Myocyte (in vitro differentiated cells): ENCODE results near the gene SLITRK3. TPM values are rescaled to one million over a fixed set of nuclear protein-coding genes. Genes with fewer than 3 reads are reported as not detected.
"Not testable (repeated sequence)": the region's sequence is repeated elsewhere in the genome, so short reads cannot be mapped to it uniquely, and the experiment has no call there.

ENCODE experiments used
- DNase-seq: peaks from one replicate; pipeline ENCODE4 v3.0.0-alpha.2; 2012; ENCODE audit warnings: low read depth
- total RNA-seq: library from RNA; depleted of rRNA; stranded (reverse); fragments of >200 nt; gene quantifications from 2 replicates; pipeline ENCODE4 v1.2.3, GENCODE V29; 2014

Gene SLITRK3
- total RNA-seq, 1 donor from 2014 or later, result not detected

DNA sequence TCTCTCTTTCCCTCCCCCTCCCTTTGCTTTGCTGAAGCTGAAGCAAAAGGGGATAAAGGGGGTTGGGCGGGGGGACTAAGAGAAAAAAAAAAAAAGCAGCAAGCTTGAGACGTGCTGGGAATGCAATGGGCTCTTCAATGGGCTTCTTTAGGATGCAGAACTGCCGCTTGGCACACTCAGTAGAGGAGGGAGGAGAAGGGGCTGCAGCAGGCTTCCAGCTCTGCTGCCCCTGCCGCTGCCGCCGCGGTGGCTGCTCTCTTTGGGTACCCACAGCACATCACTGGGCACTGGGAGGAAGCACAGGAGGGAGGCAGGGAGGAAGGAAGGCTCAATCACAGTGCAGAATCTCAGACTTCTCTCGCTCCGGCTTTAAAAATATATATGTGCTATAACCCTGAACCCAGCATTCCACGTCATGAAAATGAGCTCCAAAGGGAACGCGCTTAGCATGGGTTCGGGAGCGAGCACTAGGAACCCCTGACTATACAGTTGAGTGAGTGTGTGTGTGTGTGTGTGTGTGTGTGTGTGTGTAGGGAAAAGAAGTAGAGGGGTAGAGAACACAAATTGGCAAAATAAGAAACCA is 3.5 kb downstream of the SLITRK3 start:
- no peak for DNase-seq

DNA sequence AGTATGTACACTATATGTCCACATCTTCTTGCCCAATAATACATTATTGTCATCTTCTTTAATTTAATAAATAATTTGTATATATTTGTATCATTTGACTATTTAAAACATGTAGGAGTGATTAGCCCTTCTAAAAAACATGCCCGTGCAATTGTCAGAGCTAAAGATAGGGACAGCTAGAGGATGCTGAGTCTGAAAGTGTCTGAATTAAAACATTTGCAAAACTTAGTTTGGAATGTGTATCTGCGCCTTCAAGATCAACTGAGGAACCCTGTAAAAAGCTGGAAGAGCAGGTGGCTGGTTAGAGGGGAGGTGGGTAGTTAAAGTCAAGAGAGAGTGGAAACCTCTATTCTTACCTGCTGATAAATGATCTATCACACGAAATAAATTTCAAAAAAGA is 4.7 kb downstream of the SLITRK3 start:
- DNase-seq, result no peak

- DNase-seq, result no peak
Measured at GRCh38 chr3:165188452-165188851, 7.7 kb downstream of the SLITRK3 start.

- DNase-seq, result peak; percentile 73
Measured at GRCh38 chr3:165185707-165186327, 10.4 kb downstream of the SLITRK3 start.

- no peak for DNase-seq
Measured at GRCh38 chr3:165181556-165181955, 14.6 kb downstream of the SLITRK3 start.

GRCh38 chr3:165170236-165170635 is 25.9 kb downstream of the SLITRK3 start:
- no peak for DNase-seq

DNA sequence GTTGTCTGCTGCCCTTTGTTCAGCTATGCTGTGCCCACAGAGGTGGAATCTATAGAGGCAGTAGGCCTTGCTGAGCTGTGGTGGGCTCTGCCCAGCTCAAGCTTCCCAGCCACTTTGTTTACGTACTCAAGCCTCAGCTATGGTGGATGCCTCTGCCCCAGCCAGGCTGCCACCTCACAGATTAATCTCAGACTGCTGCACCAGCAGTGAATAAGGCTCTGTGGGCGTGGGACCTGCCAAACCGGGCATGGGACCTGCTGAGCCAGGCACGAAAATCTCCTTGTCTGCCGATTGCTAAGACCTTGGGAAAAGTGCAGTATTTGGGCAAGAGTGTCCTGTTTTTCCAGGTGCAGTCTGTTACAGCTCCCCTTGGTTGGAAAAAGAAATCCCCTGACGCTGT is 26.8 kb downstream of the SLITRK3 start:
- DNase-seq, result no peak

DNA sequence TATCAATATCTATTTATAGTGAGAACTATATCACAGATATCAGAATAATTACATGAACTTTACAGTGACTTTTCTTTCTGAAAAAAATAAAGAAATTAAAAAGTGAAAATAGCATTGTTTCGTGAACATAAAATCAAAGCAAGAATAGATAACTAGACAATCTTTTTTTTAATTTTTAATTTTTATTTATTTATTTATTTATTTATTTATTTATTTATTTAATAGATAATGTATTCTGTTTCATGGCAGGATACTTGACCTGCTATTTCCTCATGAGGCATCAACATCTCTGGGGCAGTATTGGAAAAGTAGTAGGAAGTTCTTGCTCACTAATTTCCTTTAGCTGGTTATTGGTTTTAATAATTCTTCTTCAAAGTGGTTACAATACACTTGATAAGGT is 33.3 kb downstream of the SLITRK3 start:
- no peak for DNase-seq

DNA sequence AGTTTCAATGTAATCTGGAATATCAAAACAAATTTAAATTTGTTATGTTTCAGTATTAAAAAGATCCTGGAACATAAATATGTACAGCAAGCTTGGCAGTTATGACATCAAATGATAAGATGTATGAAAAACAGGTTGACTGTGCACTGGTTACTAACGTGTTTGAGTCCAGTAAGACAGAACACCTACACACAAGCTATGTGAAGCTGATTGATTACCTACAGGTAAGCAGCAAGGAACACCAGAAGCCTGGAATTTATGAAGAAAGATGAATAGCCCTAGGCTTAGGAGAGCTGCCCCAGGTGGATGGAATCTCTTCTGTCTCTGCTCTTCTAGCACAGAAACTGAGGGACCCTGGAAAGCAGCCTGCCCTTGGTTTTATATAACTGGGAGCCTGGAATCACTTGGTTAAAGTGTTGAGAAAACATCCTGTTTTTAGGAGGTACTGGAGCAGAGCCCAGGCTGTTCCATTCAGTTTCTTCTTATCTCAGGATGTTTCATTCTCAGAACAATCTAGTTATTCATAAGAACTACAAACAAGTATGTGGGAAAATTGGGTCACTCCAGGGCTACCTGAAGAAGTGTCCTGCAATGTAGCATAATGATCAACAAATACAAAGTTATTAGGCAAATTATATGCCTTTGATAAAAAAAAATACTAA is 36.3 kb downstream of the SLITRK3 start:
- DNase-seq, result no peak

DNA sequence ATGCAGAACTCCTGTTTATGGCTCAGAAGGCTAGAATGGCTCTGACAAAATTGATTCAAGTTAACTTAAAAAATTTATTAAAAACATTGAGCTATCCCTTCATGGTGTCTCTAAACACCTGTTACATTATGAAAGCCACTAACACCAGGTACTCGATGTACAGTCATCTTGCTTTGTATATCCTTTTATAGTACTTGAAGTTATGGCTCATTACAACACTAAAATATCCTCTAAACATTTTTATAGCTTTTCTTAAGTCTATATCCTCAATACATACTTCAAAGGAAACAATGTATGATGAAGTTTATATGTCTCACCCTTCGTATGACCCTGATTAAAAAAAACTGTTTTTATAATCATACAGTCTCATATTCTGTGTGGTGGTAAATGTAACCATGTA is 38.2 kb downstream of the SLITRK3 start:
- no peak for DNase-seq

- no peak for DNase-seq
Measured at GRCh38 chr3:165156757-165157420, 39.3 kb downstream of the SLITRK3 start.

GRCh38 chr3:165148876-165149441 is 47.2 kb downstream of the SLITRK3 start:
- no peak for DNase-seq

DNA sequence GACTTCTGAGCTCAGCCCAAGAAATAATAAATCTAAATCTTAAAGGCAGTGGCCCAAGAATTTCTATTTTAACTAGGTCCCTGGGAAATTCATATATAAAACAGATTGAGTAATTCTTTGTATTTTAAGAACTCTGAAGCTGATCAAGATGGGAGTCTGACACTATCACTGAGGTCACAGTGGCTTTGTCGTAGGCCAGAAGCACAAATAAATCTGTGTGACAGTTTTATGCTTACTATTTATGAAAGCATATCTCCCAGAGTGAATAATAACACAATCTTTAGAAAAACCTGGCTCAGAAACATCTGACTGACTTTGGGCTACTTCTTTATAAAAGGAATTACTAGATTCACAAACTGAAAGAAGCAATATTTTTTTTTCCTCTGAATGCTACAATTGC is 51.9 kb downstream of the SLITRK3 start:
- DNase-seq, result no peak

- DNase-seq, result not testable (repeated sequence)
Measured at GRCh38 chr3:165139918-165140317, 56.3 kb downstream of the SLITRK3 start.

Other genes starting within 250 kb of the SLITRK3 start
- not detected in 2 replicates for gene SI, start 117.9 kb downstream of the SLITRK3 start, total RNA-seq